T-helper 1 cell treated with Interleukin-12 subunit alpha and Interleukin-12 subunit beta and Interleukin-4 antibody, amounts not matched to agents 30 ng/mL and 1 ng/mL, for 36 hours (primary cell): Measurements from ENCODE around the gene MFAP4. TPM values are rescaled to one million over a fixed set of nuclear protein-coding genes. Genes with fewer than 3 reads are reported as not detected.
"Not testable (repeated sequence)": the region's sequence is repeated elsewhere in the genome, so short reads cannot be mapped to it uniquely, and the experiment has no call there.

ENCODE experiments used
- intact Hi-C: fragments of 100-400 bp; cut with micrococcal nuclease; formaldehyde crosslinking; loops from one replicate; pipeline ENCODE4 v1.15.1; 2024
- total RNA-seq: library from RNA; stranded (reverse); gene quantifications from 2 replicates; pipeline ENCODE4 v1.2.3, GENCODE V29; 2022

MFAP4 gene
- total RNA-seq, 1 donor from 2014 or later = not detected

GRCh38 chr17:19357761-19358160, 29.2 kb downstream of the MFAP4 start:
- intact Hi-C loops = no loop called here

DNA sequence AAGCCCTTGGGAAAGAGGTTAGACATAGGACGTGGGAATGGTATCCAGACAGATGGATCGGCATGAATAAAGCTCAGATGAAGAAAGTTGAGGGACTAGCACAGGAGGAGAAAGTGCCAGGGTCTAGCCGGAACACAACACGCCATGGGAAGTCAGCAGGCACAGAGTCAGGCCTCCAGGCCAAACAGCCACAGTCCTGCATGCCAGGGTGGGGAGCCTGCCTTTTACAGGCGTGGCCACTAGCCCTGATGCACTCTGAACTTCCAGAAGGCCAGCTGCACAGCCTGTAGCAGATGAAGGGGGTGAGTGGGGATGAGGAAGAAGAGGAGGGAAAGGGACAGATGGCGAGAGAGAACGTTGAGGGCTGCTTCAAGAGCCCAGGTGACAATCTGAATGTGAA, 29.6 kb downstream of the MFAP4 start:
- intact Hi-C loops = no loop called here

DNA sequence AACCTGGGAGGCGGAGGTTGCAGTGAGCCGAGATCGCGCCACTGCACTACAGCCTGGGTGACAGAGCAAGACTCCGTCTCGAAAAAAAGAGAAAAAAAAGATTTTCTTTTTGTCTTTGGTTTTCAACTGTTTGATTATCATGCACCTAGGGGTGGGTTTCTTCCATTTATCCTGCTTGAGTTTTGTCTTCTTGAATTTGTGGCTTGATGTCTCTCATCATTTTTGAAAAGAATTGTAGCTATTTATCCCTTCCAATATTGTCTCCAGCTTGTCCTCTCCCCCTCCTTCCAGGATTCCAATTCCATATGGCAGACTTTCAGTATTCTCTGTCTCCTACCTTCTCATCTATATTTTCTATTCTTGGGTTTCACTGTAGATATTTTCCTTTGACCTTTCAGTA, 32.2 kb downstream of the MFAP4 start:
- intact Hi-C loops = no loop called here

GRCh38 chr17:19353401-19353800, 33.6 kb downstream of the MFAP4 start:
- intact Hi-C loops = not testable (repeated sequence)

DNA sequence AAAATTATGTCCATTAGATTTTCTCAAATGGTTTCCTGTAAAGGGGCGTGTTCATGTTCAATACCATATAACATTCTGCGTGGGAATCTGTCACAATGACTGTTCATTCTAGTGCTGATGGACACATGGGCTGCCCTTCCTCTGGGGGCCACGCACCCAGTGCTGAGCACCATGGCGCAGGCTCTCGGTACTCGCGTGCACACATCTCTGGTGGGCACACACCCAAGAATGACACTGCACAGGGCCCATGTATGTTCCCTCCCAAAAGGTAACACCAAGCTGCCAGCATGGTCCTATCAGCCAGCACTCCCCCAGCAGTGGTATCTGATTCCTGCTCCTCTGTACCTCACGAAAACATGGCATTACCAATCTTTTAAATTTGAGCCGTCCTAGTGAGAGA, 38.2 kb downstream of the MFAP4 start:
- intact Hi-C loops = no loop called here

DNA sequence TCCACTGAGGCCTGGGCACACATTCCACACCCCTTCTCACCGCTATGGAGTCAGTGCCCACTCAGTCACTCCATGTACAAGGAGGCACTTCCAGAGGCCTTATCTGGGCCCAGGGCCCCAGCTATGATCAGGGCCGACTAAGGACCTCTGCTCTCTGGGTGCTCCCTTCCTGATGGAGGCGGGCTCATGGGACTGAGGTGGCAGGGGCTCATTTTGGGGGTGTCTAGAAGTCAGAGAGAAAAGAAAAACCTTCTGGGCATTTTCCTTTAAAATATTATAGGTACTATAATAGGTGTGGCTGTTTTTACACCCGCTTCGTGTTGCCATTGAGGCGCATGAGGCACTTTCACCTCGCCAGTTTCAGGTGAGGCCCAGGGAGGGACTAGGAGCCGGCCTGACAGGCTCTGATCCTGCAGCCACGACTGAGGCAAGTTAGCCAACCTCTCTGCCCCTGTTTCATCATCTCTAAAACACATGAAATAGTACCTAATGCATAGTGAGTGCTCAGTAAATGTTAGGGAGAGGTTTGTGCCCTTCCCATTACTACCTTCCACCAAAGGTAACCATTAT, 38.8 kb downstream of the MFAP4 start:
- intact Hi-C loops = no loop called here

- intact Hi-C loops = no loop called here
Measured at GRCh38 chr17:19347323-19348080, 39.5 kb downstream of the MFAP4 start.

DNA sequence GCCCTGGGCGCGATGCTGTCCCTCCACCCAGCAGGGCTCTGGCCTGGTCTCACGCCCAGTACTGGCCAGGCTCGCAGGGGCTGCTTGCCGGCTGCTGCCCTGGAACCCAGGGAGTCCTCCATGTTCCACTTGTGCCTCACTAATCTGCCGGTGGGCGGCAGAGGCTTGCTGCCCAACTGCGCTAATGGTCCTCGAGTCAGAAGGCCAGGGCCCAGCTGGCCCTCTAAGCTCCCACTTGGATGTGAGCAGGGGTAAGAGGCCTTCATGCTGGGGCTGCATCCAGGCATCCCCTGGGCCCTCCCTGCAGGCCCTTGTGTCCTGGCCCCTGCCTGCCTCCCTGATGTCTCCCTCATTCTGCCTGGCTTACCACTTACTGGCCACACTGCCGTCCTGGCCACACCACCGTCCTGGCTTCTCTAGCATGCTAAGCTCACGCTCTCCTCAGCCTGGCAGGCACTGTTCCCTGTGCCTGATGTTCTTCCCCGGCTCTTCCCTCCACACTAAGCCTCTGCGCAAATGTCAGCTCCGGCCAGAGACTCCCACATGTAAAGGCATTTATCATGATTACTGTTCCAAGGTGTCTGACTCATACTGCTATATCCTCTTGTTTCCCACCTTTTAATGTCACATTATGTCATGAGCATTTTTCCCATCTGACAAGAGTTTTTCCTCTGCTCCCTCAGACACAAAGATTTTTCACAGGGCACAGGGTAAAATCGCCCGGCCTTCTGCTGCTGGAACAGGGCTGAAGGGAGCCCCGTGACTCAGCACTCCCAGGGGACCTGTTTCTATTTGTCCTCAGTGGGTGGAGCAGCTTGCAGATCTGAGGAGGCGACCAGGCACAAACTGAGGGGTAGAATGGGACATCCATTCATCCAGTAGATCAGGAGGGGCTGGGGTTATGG, 40.4 kb downstream of the MFAP4 start:
- intact Hi-C loops = no loop called here

DNA sequence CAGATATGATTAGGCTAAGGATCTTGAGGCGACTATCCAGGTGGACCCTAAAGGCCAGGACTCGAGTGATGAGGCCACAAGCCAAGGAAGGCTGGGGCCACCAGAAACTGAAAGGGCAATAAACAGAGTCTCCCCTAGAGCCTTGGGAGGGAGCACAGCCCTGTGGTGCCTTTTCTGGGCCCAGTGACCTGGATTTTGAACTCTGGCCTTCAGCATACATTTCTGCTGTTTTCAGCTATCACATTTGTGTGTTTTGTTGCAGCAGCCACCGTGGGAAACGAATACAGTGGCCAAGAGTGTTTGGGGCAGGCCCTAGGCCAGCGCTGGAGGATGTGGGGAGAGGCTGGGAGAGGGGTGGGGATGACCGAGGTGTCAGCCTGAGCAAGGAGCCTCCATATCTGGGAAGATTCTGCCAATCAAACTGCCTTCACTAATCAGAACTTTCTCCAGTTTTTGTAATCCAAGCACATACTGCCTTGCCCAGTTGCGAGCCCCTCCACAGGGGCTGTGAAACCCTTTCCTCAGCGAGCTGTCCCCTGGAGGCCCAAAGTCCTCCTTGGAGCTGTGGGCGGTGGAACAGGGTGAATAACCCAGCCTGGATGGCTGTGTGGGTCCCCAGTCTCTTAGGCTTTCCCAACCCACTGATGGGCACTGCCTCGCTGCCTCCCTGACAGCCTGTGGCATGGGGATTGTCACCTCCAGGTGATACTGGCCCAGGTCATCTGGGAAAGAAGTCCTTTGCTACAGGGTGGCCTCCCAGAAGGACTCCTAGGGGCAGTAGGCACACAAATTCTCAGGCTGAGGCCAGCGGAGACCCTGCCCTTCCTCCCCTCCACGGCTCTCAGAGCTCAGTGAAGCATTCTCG, 41.3 kb downstream of the MFAP4 start:
- intact Hi-C loops = no loop called here

- intact Hi-C loops = no loop called here
Measured at GRCh38 chr17:19345067-19345460, 41.9 kb downstream of the MFAP4 start.

DNA sequence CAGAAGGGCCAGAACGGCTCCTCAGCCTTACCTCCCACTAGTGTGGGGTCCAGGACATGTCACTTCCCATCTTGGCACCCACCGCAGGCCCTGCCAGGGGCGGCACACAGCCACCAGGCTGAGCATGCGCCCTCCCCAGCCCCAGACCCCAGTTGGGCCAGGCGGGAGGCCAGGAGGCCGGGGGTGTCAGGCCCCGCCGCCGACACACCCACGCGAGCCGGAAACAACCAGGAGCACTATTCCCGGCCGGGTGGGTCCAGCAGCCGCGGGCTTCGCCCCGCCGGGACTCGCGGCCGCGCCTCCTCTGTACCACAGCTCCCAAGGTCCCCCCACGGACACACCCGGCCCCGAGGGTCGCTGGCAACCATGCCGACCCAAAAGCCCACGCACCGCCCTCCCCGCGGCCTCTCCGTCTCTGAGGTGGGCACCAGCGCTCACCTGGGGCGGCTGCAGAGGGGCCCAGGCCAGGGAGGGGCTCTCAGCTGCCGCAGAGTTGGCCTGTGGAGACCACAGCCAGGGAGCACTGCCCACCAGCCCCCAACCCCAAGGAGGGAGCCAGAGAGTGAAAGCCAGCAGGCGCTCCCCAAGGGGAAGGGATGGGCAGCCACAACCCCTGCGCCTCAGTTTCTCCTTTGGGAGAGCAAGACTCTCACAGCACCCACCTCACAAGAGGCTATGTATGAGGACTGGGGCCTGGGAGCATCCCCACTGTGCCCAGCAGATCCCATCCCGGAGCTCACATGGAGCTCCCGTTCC, 42.5 kb downstream of the MFAP4 start:
- intact Hi-C loops = no loop called here

DNA sequence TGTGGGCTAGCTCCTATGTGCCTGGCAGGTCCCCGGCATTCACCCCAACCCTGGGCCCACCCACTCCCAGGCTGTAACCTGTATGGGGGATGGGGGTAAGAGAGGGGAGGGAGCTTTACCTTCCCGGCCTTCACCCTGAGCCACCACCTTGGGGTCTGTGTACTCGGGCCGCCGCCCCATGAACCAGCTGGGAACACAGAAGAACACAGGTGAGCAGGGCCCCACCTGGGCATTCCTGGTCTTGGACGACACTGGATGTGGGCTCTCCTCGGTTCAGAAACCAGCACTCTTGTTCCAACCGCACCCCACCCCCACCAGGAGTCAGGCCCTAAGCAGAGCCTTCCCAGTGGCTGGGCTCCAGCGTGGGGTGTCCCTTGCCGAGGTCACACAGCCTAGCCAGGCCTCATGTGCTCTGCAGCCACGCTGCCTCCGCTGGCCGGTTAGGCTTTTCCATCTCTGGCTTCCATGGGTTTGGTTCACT, 43.3 kb downstream of the MFAP4 start:
- intact Hi-C loops = no loop called here

DNA sequence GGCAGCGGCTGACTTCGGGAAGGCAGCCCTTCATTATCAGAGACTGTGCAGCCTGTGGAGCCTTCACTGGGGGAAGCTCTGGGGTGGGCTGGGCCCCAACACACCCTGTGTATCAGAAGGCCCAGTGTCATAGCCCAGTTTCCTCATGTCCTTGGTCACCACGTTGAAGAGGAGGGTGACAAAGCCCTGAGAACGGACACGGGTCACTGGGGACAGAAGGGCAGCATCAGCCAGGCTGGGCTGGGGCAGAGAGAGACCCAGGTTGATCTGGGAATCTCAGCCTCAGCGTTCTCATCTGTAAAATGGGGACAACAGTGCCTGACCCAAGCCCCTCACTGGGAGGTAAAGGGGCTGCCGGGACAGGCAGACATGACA, 43.7 kb downstream of the MFAP4 start:
- intact Hi-C loops = no loop called here

DNA sequence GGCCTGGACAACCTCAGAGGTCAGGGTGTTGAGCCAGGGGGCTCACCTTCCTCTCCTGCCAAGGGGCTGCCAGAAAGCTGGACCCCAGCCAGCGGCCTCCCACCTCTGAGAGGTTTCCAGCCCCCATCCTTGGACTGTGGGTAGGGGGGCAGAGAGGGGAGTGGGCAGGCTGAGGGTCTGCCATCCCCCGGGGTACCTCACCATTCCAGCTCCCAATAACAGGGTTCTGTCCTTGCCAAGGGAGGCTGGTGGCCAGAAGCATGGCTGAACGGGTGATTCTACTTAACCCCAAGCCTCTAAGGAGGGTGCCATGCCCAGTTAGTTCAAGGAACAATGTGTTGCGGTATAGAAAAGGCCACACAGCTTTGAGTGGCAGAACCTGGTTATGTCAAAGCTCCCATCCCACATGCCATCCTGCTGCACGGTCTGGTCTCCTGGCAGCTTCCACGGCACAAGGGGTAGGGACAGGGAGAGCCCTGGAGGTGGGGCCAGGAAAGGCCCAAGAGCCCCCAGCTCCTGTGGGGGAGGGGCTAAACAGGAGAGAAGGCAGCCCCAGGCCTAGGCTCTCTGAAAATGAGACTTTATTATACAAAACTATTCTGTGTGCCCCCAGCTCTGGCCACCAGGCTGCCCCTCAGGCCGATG, 44.3 kb downstream of the MFAP4 start:
- intact Hi-C loops = no loop called here

- intact Hi-C loops = no loop called here
Measured at GRCh38 chr17:19341641-19342610, 45.1 kb downstream of the MFAP4 start.

- intact Hi-C loops = no loop called here
Measured at GRCh38 chr17:19341211-19341631, 45.8 kb downstream of the MFAP4 start.

DNA sequence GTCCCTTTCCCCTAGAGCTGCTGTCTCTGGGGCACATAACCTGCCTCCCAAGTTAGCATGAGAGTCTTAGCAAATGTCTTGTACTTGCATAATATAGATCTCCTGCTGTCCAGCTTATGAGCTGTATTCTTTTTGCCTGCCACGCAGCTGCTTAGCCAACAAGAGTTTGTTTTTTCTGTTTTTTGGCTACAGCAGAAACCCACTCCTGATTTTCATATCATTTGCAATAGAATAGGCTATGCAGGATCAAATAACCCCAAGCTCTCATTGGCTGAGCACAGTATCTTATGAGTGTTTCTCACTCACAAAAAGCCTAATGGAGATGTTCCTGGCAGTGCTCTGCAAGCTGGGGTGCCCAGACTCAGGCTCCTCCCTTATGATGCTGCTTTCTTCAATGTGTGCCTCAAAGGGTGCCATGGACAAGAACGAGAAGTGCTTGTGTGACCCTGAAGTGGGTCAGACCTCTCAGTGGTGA, 47.6 kb downstream of the MFAP4 start:
- intact Hi-C loops = no loop called here
